Right atrium auricular region (tissue), 2 donors: ENCODE data around the gene ABL1. TPM values are rescaled to one million over a fixed set of nuclear protein-coding genes. Genes with fewer than 3 reads are reported as not detected.

ENCODE experiments used
- DNase-seq: peaks from one replicate; pipeline ENCODE4 v3.0.0-alpha.2; 2019; ENCODE audit warnings: low spot score
- H3K27ac ChIP-seq, 2 donors: fragments of 200-600 bp; sonication (generic); 1 replicate in 1 of 2; 2 replicates in 1 of 2; pipeline ENCODE4 v1.5.1; 2016 to 2019
- H3K27me3 ChIP-seq, 2 donors: fragments of 200-600 bp; sonication (generic); one replicate each; pipeline versions ENCODE4 v1.5.1 to v1.6.0; 2017 to 2019
- H3K36me3 ChIP-seq: fragments of 200-600 bp; sonication (generic); one replicate; pipeline ENCODE4 v1.5.1; 2016
- H3K4me1 ChIP-seq, 2 donors: fragments of 200-600 bp; sonication (generic); one replicate each; pipeline versions ENCODE4 v1.5.1 to v1.6.0; 2017 to 2019
- H3K4me3 ChIP-seq, 2 donors: fragments of 200-600 bp; sonication (generic); 1 replicate in 1 of 2; 2 replicates in 1 of 2; pipeline ENCODE4 v1.5.1; 2017 to 2019; ENCODE audit warnings: mild to moderate bottlenecking in 1 of 2, moderate library complexity in 1 of 2
- H3K9me3 ChIP-seq, 2 donors: fragments of 200-600 bp; sonication (generic); one replicate each; pipeline ENCODE4 v1.5.1; 2019
- total RNA-seq, 2 donors: library from RNA; depleted of rRNA; stranded (reverse); fragments of >200 nt; gene quantifications; one replicate each; pipeline ENCODE4 v1.1.0, GENCODE V29; 2016
- TF ChIP-seq, protein P1 (sequence below), 2 donors: fragments of 200-600 bp; sonication (generic); IDR thresholded peaks; one replicate each; pipeline ENCODE4 v1.5.1; 2019; ENCODE audit warnings: antibody characterized with exemption in 2 of 2

ABL1 gene
- total RNA-seq, 2 donors from 2014 or later: 26.3 to 38.9 TPM

- Histone ChIP-seq H3K9me3 (no peaks in the 10 kb centered on the region), H3K36me3 (no peaks in the 10 kb centered on the region), H3K4me1 (no peaks in the 10 kb centered on the region), H3K4me3 (no peak overlapping the region), H3K27ac (no peak overlapping the region), H3K27me3 (no peaks in the 10 kb centered on the region)
- DNase-seq: no peak
- TF ChIP-seq, protein P1, sequence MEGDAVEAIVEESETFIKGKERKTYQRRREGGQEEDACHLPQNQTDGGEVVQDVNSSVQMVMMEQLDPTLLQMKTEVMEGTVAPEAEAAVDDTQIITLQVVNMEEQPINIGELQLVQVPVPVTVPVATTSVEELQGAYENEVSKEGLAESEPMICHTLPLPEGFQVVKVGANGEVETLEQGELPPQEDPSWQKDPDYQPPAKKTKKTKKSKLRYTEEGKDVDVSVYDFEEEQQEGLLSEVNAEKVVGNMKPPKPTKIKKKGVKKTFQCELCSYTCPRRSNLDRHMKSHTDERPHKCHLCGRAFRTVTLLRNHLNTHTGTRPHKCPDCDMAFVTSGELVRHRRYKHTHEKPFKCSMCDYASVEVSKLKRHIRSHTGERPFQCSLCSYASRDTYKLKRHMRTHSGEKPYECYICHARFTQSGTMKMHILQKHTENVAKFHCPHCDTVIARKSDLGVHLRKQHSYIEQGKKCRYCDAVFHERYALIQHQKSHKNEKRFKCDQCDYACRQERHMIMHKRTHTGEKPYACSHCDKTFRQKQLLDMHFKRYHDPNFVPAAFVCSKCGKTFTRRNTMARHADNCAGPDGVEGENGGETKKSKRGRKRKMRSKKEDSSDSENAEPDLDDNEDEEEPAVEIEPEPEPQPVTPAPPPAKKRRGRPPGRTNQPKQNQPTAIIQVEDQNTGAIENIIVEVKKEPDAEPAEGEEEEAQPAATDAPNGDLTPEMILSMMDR (IDR thresholded peaks at IDR 0.05): no peak
These were observed 83.2 kb downstream of the ABL1 start for GRCh38 chr9:130918101-130918825.

DNA sequence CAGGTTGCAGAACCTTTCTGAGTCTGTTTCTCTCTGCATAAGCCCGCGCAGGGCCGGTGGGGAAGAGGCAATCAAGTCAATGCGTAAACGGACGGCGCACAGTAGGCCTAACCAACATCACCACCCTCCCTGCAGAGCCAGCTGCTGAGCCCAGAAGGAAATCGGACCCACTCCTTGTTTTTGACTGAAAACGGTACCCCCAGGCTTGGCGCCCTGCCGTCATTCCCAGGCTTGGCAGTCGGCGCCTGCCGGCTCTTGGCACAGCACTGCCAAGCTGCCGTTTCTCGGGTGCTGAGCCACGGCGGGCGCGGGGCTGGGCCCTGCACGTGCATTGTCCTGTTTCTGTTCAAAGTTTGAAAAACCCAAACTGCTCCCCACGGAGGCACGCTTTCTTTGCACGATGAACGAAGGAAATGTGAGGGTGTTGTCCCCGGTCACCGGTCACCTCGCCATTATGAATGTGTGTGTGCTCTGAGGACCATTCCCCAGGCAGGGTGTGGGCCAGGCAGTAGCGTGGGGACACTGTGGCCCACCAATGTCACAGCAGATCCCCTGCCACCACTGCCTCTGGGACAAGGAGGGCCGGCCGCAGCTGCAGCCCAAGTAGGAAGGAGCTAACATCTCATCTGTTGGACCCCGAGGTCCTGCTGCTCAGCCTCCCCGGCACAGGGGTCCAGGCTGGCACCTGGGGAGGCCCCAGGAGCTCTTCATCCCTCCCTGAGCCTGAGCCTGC, 83.9 kb downstream of the ABL1 start:
- Histone ChIP-seq H3K4me1 (no peaks in the 10 kb centered on the region), H3K27ac (no peak overlapping the region), H3K4me3 (no peak overlapping the region), H3K27me3 (no peaks in the 10 kb centered on the region), H3K9me3 (no peaks in the 10 kb centered on the region), H3K36me3 (no peaks in the 10 kb centered on the region)
- no peak for DNase-seq
- TF ChIP-seq, protein P1 (IDR thresholded peaks at IDR 0.05): no peak

DNA sequence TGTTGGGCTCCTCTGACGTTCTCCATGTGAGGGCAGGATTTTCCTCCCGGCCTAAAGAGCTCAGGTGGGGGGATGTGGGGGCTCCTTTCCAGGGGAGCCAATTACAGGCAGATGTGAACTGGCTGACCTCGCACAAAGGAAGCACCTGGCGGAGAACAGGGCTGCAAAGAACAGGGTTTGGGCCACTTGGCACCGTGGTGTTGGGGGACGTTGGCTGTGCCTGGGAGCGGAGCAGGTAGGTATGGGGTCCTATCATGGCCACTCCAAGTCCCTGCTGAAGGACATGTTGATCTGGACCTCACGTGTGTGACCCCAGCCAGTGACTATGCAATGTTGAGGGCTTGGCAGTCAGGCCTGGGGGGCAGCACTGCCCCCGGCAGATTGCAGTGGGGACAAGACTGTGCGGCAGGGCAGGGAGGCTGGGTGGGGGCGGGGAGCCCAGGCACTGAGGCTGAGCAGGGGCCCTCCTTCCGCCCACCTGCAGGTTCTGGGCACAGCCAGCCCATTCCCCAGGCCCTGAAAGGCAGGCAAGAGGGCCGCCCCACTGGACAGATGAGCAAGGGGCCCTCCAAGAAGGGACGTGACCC, 84.6 kb downstream of the ABL1 start:
- Histone ChIP-seq H3K4me1 (no peaks in the 10 kb centered on the region), H3K4me3 (no peak overlapping the region), H3K36me3 (no peaks in the 10 kb centered on the region), H3K9me3 (no peaks in the 10 kb centered on the region), H3K27me3 (no peaks in the 10 kb centered on the region), H3K27ac (no peak overlapping the region)
- DNase-seq: no peak
- TF ChIP-seq, protein P1 (IDR thresholded peaks at IDR 0.05): no peak

GRCh38 chr9:130920233-130920632, 85.2 kb downstream of the ABL1 start:
- Histone ChIP-seq H3K27me3 (no peaks in the 10 kb centered on the region), H3K27ac (no peak overlapping the region)

GRCh38 chr9:130920762-130921299, 85.8 kb downstream of the ABL1 start:
- H3K27me3 ChIP-seq: no peaks in the 10 kb centered on the region
- H3K36me3 ChIP-seq: no peaks in the 10 kb centered on the region
- no peak overlapping the region for H3K27ac ChIP-seq
- TF ChIP-seq, protein P1 (IDR thresholded peaks at IDR 0.05): no peak
- no peak overlapping the region for H3K4me3 ChIP-seq
- H3K9me3 ChIP-seq: no peaks in the 10 kb centered on the region
- no peak for DNase-seq
- no peaks in the 10 kb centered on the region for H3K4me1 ChIP-seq

More at GRCh38 chr9:130920233-130920632, 85.2 kb downstream of the ABL1 start:
- Histone ChIP-seq H3K4me3 (no peak overlapping the region), H3K4me1 (no peaks in the 10 kb centered on the region), H3K9me3 (no peaks in the 10 kb centered on the region), H3K36me3 (no peaks in the 10 kb centered on the region)
- DNase-seq: no peak
- TF ChIP-seq, protein P1 (IDR thresholded peaks at IDR 0.05): no peak
